HEK293 (cell line): ENCODE data around the gene RAD21L1.

Source experiments
- CTCF ChIA-PET: fragments of 350-600 bp; formaldehyde crosslinking; extraction: SDS; loops from one replicate; lab custom pipeline; 2021; ENCODE audit warnings: antibody characterized with exemption; lab: Yijun Ruan, JAX
- POLR2A ChIA-PET: fragments of 300-600 bp; formaldehyde crosslinking; extraction: SDS; loops from one replicate; lab custom pipeline; 2020; ENCODE audit warnings: antibody characterized with exemption, inconsistent platforms; lab: Yijun Ruan, JAX
- H3K27ac ChIP-seq: fragments of 200-500 bp; sonication (Bioruptor generic); 2 replicates; pipeline ENCODE4 v1.5.1; 2014; ENCODE audit warnings: low read depth, low read length, control low read depth, inconsistent platforms; ENCODE audit errors: extremely low read depth
- H3K36me3 ChIP-seq, 2 experiments: fragments of 200-500 bp in 1 of 2; sonication (Bioruptor generic) in 1 of 2; 1 replicate in 1 of 2; 2 replicates in 1 of 2; pipeline ENCODE4 v1.5.1; 2014 to 2017; ENCODE audit warnings: inconsistent platforms in 2 of 2, low read length in 2 of 2; ENCODE audit not compliant: control insufficient read depth in 2 of 2, insufficient read depth in 1 of 2
- H3K4me1 ChIP-seq: fragments of 200-500 bp; sonication (Bioruptor generic); 2 replicates; pipeline ENCODE4 v1.5.1; 2014; ENCODE audit warnings: mild to moderate bottlenecking, low read length, inconsistent platforms; ENCODE audit not compliant: control insufficient read depth, insufficient read depth
- H3K4me3 ChIP-seq: 2 replicates; pipeline ENCODE4 v1.5.1; 2011; ENCODE audit warnings: low read depth, mild to moderate bottlenecking, control low read depth, low read length, moderate library complexity
- H3K9me3 ChIP-seq: fragments of 200-500 bp; sonication (Bioruptor generic); 2 replicates; pipeline ENCODE4 v1.5.1; 2014; ENCODE audit warnings: low read depth, low read length, inconsistent platforms; ENCODE audit not compliant: control insufficient read depth, insufficient read depth
- EGR2 ChIP-seq: fragments of 450-650 bp; formaldehyde crosslinking; IDR thresholded peaks from 2 replicates; pipeline ENCODE4 v1.5.1; 2016; ENCODE audit warnings: low read depth, missing biosample characterization, missing genetic modification characterization
- HOXC10 ChIP-seq: sonication (generic); formaldehyde crosslinking; IDR thresholded peaks from 2 replicates; pipeline ENCODE4 v1.8.1; 2023; ENCODE audit warnings: mild to moderate bottlenecking, missing genetic modification reagents
- KLF8 ChIP-seq: fragments of 450-650 bp; formaldehyde crosslinking; IDR thresholded peaks from 2 replicates; pipeline ENCODE4 v1.5.1; 2016; ENCODE audit warnings: missing biosample characterization, missing genetic modification characterization
- OSR2 ChIP-seq: fragments of 450-650 bp; formaldehyde crosslinking; IDR thresholded peaks from 2 replicates; pipeline ENCODE4 v1.5.1; 2016; ENCODE audit warnings: missing biosample characterization, missing genetic modification characterization
- TRIM28 ChIP-seq: IDR thresholded peaks from 2 replicates; pipeline ENCODE4 v1.6.1; 2011; ENCODE audit warnings: low read length, control low read depth, borderline replicate concordance
- ZBTB20 ChIP-seq: fragments of 450-650 bp; formaldehyde crosslinking; IDR thresholded peaks from 2 replicates; pipeline ENCODE4 v1.5.1; 2016; ENCODE audit warnings: missing biosample characterization, missing genetic modification characterization
- ZFP69B ChIP-seq: fragments of 450-650 bp; formaldehyde crosslinking; IDR thresholded peaks from 2 replicates; pipeline ENCODE4 v1.5.1; 2016; ENCODE audit warnings: missing biosample characterization, missing genetic modification characterization
- ZNF10 ChIP-seq: fragments of 450-650 bp; formaldehyde crosslinking; IDR thresholded peaks from 2 replicates; pipeline ENCODE4 v1.5.1; 2017; ENCODE audit warnings: missing biosample characterization, missing genetic modification characterization
- ZNF140 ChIP-seq: fragments of 450-650 bp; formaldehyde crosslinking; IDR thresholded peaks from 2 replicates; pipeline ENCODE4 v1.5.1; 2016; ENCODE audit warnings: missing biosample characterization, missing genetic modification characterization
- ZNF174 ChIP-seq: fragments of 450-650 bp; formaldehyde crosslinking; IDR thresholded peaks from 2 replicates; pipeline ENCODE4 v1.5.0; 2017; ENCODE audit warnings: missing biosample characterization, mild to moderate bottlenecking, missing genetic modification characterization
- ZNF223 ChIP-seq: fragments of 450-650 bp; formaldehyde crosslinking; IDR thresholded peaks from 2 replicates; pipeline ENCODE4 v1.5.1; 2016; ENCODE audit warnings: missing biosample characterization, missing genetic modification characterization
- ZNF555 ChIP-seq: fragments of 450-650 bp; formaldehyde crosslinking; conservative IDR thresholded peaks from 2 replicates; pipeline ENCODE4 v1.5.1; 2017; ENCODE audit warnings: missing biosample characterization, mild to moderate bottlenecking, missing genetic modification characterization, inconsistent platforms
- ZNF626 ChIP-seq: fragments of 450-650 bp; sonication (Bioruptor Pico); formaldehyde crosslinking; IDR thresholded peaks from 2 replicates; pipeline ENCODE4 v1.5.1; 2018; ENCODE audit warnings: missing biosample characterization, missing genetic modification characterization, inconsistent platforms
- ZNF660 ChIP-seq: fragments of 450-650 bp; IDR thresholded peaks from 2 replicates; pipeline ENCODE4 v1.5.1; 2018; ENCODE audit warnings: missing biosample characterization, mild to moderate bottlenecking, missing genetic modification characterization
- ZNF707 ChIP-seq: fragments of 450-650 bp; formaldehyde crosslinking; IDR thresholded peaks from 2 replicates; pipeline ENCODE4 v1.5.1; 2016; ENCODE audit warnings: missing biosample characterization, missing genetic modification characterization
- TF ChIP-seq, protein P1 (sequence below): fragments of 450-650 bp; formaldehyde crosslinking; conservative IDR thresholded peaks from 2 replicates; pipeline ENCODE4 v1.5.1; 2016; ENCODE audit warnings: low read depth, missing biosample characterization, missing genetic modification characterization
- TF ChIP-seq, protein P2 (sequence below): fragments of 450-650 bp; formaldehyde crosslinking; IDR thresholded peaks from 2 replicates; pipeline ENCODE4 v1.5.1; 2016; ENCODE audit warnings: missing biosample characterization, missing genetic modification characterization
- TF ChIP-seq, protein P3 (sequence below): IDR thresholded peaks from 2 replicates; pipeline ENCODE4 v1.6.1; 2011; ENCODE audit warnings: mild to moderate bottlenecking, low read depth, low read length, borderline replicate concordance
- TF ChIP-seq, protein P4 (sequence below): fragments of 450-650 bp; formaldehyde crosslinking; IDR thresholded peaks from 2 replicates; pipeline ENCODE4 v1.5.1; 2016; ENCODE audit warnings: missing biosample characterization, missing genetic modification characterization

Gene RAD21L1

DNA sequence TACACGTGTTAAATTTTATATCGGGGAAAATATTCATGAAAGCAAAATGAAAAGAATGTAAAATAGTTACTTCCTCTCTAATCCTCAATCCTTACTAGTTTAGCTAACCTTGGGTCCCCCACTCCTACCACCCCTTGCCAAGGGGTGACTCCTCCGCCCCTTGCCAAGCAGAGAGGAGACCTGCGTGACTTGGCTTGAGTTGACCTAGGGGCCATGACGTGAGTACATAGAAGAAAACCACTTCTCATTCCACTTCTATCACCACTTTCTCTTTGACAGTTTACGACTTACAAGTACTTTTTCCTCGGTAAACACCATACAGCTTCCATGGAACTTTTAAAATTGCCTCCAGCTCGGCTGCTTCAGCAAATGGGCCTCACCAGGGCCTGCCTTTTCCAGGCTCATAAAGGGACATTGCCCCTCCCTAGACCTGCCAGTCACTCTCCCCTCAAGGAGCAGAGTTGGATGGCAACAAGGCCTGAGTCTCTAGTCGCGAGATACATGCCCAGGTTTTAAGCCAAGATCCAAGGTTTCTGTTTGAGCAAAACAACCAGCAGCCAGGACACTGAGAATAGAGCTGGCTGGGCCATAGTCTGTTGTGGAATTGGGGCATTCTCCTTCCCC is 73.2 kb downstream of the RAD21L1 start:
- ChIA-PET CTCF (interaction anchor here (0.7 to 1.2 kb wide), 2 partner anchors 14 to 147 kb away, joined by 3 read pairs; no protein-coding TSS in a partner anchor), POLR2A (no interaction called here)
- no peak for TF ChIP-seq ZNF626 (tag by site-specific recombination)
- TF ChIP-seq, protein P1, sequence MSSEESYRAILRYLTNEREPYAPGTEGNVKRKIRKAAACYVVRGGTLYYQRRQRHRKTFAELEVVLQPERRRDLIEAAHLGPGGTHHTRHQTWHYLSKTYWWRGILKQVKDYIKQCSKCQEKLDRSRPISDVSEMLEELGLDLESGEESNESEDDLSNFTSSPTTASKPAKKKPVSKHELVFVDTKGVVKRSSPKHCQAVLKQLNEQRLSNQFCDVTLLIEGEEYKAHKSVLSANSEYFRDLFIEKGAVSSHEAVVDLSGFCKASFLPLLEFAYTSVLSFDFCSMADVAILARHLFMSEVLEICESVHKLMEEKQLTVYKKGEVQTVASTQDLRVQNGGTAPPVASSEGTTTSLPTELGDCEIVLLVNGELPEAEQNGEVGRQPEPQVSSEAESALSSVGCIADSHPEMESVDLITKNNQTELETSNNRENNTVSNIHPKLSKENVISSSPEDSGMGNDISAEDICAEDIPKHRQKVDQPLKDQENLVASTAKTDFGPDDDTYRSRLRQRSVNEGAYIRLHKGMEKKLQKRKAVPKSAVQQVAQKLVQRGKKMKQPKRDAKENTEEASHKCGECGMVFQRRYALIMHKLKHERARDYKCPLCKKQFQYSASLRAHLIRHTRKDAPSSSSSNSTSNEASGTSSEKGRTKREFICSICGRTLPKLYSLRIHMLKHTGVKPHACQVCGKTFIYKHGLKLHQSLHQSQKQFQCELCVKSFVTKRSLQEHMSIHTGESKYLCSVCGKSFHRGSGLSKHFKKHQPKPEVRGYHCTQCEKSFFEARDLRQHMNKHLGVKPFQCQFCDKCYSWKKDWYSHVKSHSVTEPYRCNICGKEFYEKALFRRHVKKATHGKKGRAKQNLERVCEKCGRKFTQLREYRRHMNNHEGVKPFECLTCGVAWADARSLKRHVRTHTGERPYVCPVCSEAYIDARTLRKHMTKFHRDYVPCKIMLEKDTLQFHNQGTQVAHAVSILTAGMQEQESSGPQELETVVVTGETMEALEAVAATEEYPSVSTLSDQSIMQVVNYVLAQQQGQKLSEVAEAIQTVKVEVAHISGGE (tag by site-specific recombination): no peak
- Histone ChIP-seq H3K36me3 (peaks cover 0 to 17% of the 10 kb centered on the region in 2 experiments; a peak in 1 of 3 replicates), H3K4me1 (no peaks in the 10 kb centered on the region), H3K9me3 (no peaks in the 10 kb centered on the region), H3K4me3 (no peak overlapping the region), H3K27ac (no peak overlapping the region)

DNA sequence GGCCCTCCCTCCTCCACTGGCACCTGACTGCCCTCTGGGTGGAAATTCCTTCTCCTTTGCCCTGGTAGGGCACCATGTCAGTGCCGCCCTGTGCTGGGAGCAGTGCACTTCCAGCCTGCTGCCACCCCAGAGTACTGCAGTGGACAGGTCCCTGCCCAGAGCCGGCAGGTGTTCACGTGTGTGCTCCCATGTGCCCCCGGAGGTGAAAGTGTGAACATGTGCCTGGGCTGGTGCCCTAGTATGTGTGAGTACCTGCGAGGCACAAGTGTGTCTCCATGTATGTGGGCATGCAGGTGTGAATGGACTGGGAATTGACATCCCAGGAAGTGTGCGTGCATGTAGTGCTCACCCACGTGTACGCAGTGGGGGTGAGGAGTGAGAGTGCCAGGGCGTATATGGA is 73.7 kb downstream of the RAD21L1 start:
- Histone ChIP-seq H3K4me3 (no peak overlapping the region), H3K9me3 (no peaks in the 10 kb centered on the region), H3K27ac (no peak overlapping the region), H3K4me1 (no peaks in the 10 kb centered on the region), H3K36me3 (peaks cover 0 to 18% of the 10 kb centered on the region in 2 experiments; a peak in 1 of 3 replicates)
- CTCF ChIA-PET: interaction anchor here (0.7 to 1.1 kb wide), 2 partner anchors 32 to 169 kb away, joined by 3 read pairs; no protein-coding TSS in a partner anchor
- POLR2A ChIA-PET: no interaction called here
- TF ChIP-seq, protein P2, sequence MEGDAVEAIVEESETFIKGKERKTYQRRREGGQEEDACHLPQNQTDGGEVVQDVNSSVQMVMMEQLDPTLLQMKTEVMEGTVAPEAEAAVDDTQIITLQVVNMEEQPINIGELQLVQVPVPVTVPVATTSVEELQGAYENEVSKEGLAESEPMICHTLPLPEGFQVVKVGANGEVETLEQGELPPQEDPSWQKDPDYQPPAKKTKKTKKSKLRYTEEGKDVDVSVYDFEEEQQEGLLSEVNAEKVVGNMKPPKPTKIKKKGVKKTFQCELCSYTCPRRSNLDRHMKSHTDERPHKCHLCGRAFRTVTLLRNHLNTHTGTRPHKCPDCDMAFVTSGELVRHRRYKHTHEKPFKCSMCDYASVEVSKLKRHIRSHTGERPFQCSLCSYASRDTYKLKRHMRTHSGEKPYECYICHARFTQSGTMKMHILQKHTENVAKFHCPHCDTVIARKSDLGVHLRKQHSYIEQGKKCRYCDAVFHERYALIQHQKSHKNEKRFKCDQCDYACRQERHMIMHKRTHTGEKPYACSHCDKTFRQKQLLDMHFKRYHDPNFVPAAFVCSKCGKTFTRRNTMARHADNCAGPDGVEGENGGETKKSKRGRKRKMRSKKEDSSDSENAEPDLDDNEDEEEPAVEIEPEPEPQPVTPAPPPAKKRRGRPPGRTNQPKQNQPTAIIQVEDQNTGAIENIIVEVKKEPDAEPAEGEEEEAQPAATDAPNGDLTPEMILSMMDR (tag by site-specific recombination): peak; percentile 68
- TF ChIP-seq ZNF10 (tag by site-specific recombination): no peak

DNA sequence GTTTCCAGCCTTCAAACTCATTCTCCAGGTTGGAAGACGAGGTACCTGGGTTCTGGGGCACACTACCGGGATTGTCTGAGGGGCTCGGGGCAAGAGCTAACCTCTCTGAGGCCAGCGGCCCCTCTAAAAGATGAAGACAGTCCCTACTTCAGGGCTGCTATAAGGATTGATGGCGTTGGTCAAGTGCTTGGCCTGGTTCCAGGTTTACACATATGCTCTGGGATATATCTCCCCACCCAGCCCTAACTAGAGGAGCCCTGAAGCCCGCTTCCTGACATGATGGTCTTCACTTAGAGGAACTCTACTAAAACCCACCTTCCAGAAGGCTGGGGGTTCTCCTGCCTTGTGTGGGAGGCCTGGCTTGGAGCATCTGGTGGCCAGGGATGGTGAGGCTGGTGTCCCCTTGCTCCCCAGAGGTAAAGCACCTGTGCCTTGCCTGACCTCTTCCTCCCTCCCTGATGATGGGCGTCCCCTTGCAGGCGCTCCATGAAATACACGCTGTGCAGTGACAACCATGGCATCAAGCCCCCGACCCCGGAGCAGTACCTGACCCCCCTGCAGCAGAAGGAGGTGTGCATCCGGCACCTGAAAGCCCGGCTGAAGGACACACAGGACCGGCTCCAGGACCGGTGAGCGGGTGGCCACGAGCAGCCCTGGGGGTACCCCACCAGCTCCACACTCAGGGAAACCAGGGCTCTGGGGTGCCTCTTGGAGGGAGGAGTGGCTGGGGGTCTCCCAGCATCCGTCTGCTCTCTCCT is 74.4 kb downstream of the RAD21L1 start:
- Histone ChIP-seq H3K9me3 (no peaks in the 10 kb centered on the region), H3K4me1 (no peaks in the 10 kb centered on the region), H3K4me3 (no peak overlapping the region), H3K27ac (no peak overlapping the region), H3K36me3 (peaks cover 0 to 25% of the 10 kb centered on the region in 2 experiments; a peak in 1 of 3 replicates)
- TF ChIP-seq, protein P3, sequence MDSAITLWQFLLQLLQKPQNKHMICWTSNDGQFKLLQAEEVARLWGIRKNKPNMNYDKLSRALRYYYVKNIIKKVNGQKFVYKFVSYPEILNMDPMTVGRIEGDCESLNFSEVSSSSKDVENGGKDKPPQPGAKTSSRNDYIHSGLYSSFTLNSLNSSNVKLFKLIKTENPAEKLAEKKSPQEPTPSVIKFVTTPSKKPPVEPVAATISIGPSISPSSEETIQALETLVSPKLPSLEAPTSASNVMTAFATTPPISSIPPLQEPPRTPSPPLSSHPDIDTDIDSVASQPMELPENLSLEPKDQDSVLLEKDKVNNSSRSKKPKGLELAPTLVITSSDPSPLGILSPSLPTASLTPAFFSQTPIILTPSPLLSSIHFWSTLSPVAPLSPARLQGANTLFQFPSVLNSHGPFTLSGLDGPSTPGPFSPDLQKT: no peak
- TF ChIP-seq KLF8 (tag by site-specific recombination): no peak
- no peak for TF ChIP-seq ZNF660 (tag by site-specific recombination)
- TF ChIP-seq ZNF174 (tag by site-specific recombination): no peak
- no peak for TF ChIP-seq OSR2 (tag by site-specific recombination)
- TF ChIP-seq HOXC10 (CRISPR knock-in tag): no peak
- no peak for TF ChIP-seq ZBTB20 (tag by site-specific recombination)
- TF ChIP-seq ZNF140: no peak
- TF ChIP-seq ZNF707 (tag by site-specific recombination): no peak
- TF ChIP-seq TRIM28: no peak
- TF ChIP-seq ZNF626 (tag by site-specific recombination): no peak
- no peak for TF ChIP-seq ZFP69B (tag by site-specific recombination)
- no peak for TF ChIP-seq ZNF555 (tag by site-specific recombination)
- TF ChIP-seq ZNF223 (tag by site-specific recombination): no peak
- no peak for TF ChIP-seq EGR2 (tag by site-specific recombination)
- TF ChIP-seq, protein P4, sequence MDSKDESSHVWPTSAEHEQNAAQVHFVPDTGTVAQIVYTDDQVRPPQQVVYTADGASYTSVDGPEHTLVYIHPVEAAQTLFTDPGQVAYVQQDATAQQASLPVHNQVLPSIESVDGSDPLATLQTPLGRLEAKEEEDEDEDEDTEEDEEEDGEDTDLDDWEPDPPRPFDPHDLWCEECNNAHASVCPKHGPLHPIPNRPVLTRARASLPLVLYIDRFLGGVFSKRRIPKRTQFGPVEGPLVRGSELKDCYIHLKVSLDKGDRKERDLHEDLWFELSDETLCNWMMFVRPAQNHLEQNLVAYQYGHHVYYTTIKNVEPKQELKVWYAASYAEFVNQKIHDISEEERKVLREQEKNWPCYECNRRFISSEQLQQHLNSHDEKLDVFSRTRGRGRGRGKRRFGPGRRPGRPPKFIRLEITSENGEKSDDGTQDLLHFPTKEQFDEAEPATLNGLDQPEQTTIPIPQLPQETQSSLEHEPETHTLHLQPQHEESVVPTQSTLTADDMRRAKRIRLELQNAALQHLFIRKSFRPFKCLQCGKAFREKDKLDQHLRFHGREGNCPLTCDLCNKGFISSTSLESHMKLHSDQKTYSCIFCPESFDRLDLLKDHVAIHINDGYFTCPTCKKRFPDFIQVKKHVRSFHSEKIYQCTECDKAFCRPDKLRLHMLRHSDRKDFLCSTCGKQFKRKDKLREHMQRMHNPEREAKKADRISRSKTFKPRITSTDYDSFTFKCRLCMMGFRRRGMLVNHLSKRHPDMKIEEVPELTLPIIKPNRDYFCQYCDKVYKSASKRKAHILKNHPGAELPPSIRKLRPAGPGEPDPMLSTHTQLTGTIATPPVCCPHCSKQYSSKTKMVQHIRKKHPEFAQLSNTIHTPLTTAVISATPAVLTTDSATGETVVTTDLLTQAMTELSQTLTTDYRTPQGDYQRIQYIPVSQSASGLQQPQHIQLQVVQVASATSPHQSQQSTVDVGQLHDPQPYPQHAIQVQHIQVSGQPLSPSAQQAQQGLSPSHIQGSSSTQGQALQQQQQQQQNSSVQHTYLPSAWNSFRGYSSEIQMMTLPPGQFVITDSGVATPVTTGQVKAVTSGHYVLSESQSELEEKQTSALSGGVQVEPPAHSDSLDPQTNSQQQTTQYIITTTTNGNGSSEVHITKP (tag by site-specific recombination): no peak
- POLR2A ChIA-PET: no interaction called here
- CTCF ChIA-PET: interaction anchor here (0.7 to 1.1 kb wide), 4 partner anchors 33 to 204 kb away, joined by 3 to 4 read pairs (median 3); no protein-coding TSS in a partner anchor
